GM10248 (cell line): ENCODE data around the gene SENP7.
"Not testable (repeated sequence)": the region's sequence is repeated elsewhere in the genome, so short reads cannot be mapped to it uniquely, and the experiment has no call there.

Experiments used
- CTCF ChIA-PET: fragments of 300-600 bp; sonication (Branson Sonifier 250); formaldehyde crosslinking; extraction: SDS; loops from one replicate; lab custom pipeline; 2021; ENCODE audit warnings: antibody characterized with exemption; lab: Yijun Ruan, JAX
- POLR2A ChIA-PET: fragments of 350-650 bp; sonication (Branson Sonifier 250); formaldehyde crosslinking; extraction: SDS; loops from one replicate; lab custom pipeline; 2020; ENCODE audit warnings: antibody characterized with exemption; lab: Yijun Ruan, JAX
- DNase-seq: peaks from one replicate; pipeline ENCODE4 v3.0.0; 2012; ENCODE audit errors: extremely low spot score
- TF ChIP-seq, protein P1 (sequence below): IDR thresholded peaks from 2 replicates; pipeline ENCODE4 v1.5.1; 2012; ENCODE audit warnings: mild to moderate bottlenecking, low read depth; ENCODE audit errors: extremely low read depth, missing control alignments, control extremely low read depth

SENP7 gene

DNA sequence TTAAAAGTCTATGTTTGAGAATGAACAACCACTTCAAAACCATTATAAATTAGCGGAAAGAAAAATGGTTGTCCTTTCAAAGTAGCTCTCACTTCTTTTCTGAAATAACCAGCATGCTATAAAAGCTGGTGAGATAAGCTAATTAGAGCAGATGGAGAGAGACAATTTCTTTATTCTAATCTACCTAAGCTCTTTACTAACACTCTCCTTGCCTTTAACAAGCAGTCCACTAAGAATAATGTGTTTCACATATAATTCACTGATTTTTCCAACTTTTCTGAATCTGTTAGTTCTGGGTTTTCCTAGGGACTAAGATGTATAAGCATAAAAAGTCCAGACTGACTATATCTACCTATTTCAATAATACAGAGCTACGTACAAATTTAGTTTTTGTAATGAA, 192.5 kb downstream of the SENP7 start, which contains the start of gene IMPG2:
Gene IMPG2 (minus strand): TSS at position 101 of the 400 bp plus-strand sequence. CDS start 203 bp downstream, outside the sequence.
- DNase-seq, result no peak
- TF ChIP-seq, protein P1, sequence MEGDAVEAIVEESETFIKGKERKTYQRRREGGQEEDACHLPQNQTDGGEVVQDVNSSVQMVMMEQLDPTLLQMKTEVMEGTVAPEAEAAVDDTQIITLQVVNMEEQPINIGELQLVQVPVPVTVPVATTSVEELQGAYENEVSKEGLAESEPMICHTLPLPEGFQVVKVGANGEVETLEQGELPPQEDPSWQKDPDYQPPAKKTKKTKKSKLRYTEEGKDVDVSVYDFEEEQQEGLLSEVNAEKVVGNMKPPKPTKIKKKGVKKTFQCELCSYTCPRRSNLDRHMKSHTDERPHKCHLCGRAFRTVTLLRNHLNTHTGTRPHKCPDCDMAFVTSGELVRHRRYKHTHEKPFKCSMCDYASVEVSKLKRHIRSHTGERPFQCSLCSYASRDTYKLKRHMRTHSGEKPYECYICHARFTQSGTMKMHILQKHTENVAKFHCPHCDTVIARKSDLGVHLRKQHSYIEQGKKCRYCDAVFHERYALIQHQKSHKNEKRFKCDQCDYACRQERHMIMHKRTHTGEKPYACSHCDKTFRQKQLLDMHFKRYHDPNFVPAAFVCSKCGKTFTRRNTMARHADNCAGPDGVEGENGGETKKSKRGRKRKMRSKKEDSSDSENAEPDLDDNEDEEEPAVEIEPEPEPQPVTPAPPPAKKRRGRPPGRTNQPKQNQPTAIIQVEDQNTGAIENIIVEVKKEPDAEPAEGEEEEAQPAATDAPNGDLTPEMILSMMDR, result no peak
- ChIA-PET POLR2A (no interaction called here), CTCF (interaction anchor here (0.9 to 1.1 kb wide), 2 partner anchors 16 to 42 kb away, joined by 3 read pairs; no protein-coding TSS in a partner anchor)

DNA sequence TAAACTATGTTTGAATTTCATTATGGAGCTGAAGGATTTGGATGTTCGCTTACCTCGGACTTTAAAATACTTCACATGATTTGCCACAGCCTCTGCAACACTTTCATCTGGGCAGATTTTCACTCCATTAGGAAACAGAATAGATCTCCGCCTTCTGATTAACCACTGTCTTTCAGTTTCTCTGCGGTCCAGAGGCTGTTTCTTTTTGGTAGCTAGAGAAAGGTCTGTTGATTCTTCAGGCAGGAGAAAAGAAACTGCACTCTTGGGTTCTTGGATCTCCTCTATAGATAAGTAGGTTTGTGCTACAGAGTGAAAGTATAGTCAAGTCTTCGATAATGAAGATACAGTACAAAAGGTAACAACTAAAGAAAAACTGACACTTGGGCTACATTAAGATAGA, 193.5 kb downstream of the SENP7 start:
- TF ChIP-seq, protein P1, result no peak
- CTCF ChIA-PET, result no interaction called here
- POLR2A ChIA-PET, result no interaction called here
- DNase-seq, result no peak

DNA sequence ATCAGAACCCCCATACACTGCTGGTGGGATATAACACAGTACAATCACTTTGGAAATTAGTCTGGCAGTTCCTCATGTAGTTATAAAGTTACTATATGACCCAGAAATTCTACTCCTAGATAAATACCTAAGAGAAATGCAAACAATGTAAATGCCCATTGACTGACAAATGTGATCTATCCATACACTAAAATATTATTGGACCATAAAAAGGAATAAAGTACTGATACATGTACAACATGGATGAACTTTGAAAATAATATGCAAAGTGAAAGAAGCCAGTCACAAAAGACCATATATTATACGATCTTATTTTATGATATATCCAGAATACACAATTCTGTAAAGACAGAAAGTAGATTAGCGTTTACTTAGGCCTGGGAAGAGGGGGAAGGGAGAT, 200.5 kb downstream of the SENP7 start:
- DNase-seq, result no peak
- ChIA-PET CTCF (no interaction called here), POLR2A (no interaction called here)
- TF ChIP-seq, protein P1, result no peak

DNA sequence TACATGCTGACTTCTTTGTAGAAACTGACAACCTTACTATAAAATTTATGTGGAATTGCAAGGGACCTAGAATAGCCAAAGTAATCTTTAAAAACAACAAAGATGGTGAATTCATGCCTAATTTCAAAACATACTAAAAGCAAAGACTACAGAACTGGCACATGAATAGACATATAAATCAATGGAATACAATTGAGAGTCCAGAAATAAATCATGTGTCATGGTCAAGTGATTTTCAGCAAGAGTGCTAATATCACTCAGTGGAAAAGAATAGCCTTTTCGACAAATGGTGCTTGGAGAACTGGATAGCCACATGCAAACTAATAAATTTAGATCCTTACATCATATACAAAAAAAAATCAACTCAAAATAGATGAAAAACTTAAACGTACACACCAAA, 201.3 kb downstream of the SENP7 start:
- no peak for DNase-seq
- ChIA-PET CTCF (interaction anchor here (0.9 kb wide), 1 partner anchor 9 kb away, joined by 4 read pairs; no protein-coding TSS in a partner anchor), POLR2A (no interaction called here)
- TF ChIP-seq, protein P1, result no peak

DNA sequence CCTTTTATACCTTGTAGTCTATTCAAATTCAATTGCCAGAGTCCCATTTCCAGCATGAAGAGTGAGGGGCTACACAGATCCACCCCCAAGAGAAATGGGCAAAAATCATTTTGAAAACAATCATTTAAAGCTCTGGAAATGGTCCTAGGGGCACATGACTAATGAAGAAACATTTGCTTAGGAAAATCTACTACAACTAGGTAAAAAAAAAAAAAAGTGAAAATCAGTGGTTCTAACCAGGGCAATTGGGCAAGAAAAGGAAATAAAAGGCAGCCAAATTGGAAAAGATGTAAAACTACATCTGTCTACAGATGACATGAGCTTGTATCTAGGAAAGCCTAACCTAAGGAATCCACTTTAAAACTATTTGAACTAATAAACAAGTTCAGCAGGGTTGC, 202.0 kb downstream of the SENP7 start:
- ChIA-PET POLR2A (interaction anchor here (0.6 kb wide), 1 partner anchor 280 kb away, joined by 5 read pairs; no protein-coding TSS in a partner anchor), CTCF (interaction anchor here (0.9 to 1.1 kb wide), 2 partner anchors 9 to 10 kb away, joined by 4 to 5 read pairs; no protein-coding TSS in a partner anchor)
- TF ChIP-seq, protein P1, result no peak
- no peak for DNase-seq

DNA sequence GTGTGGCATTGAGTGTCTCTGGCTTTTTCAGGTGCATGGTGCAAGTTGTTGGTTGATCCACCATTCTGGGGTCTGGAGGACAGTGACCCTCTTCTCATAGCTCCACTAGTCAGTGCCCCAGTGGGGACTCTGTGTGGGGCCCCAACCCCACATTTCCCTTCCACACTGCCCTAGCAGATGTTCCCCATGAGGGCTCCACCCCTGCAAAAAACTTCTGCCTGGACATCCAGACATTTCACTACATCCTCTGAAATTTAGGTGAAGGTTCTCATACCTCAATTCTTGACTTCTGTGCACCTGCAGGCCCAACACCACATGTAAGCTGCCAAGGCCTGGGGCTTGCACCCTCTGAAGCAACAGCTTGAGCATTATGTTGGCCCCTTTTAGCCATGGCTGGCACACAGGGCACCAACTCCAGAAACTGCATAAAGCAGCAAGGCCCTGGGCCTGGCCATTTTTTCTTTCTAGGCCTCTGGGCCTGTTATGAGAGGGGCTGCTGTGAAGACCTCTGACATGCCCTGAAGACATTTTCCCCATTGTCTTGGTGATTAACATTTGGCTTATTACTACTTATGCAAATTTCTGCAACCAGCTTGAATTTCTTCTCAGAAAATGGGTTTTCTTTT, 204.8 kb downstream of the SENP7 start:
- DNase-seq, POLR2A ChIA-PET: not testable (repeated sequence)

DNA sequence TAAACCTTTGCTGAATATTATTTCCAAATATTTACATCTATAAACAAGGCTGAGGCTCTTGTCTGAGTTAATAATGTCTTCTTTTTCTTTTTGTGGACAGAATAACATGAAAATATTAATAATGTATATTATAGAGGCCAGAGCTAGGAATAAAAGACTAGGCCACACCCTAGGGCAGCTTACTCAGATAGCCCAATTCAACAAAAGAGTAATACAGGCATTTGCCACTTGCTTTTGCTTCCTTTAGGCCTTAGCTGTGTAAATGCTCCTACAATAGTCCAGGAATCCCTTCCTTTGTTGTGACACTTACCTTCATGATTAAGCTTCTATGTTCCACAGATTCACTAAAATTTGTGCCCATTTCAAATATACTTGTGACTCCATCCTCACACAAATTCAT, 209.2 kb downstream of the SENP7 start:
- ChIA-PET CTCF (interaction anchor here (1.2 to 1.4 kb wide), 2 partner anchors 9 to 12 kb away, joined by 3 to 4 read pairs; no protein-coding TSS in a partner anchor), POLR2A (no interaction called here)
- TF ChIP-seq, protein P1, result no peak
- DNase-seq, result no peak

More for the DNA sequence above, 204.8 kb downstream of the SENP7 start:
- CTCF ChIA-PET, result not testable (repeated sequence)
